Left lung (tissue), 10 donors: ENCODE measurements around the gene TMED10. TPM values are rescaled to one million over a fixed set of nuclear protein-coding genes. Genes with fewer than 3 reads are reported as not detected.

Experiments used
- ATAC-seq: fragments of 200-7000 bp; cut with Tn5 transposase; one replicate; pipeline ENCODE4 v1.9.1; 2020; ENCODE audit warnings: moderate library complexity
- DNase-seq, 4 donors: peaks; one replicate each; pipeline ENCODE4 v3.0.0-alpha.2; 2013 to 2020
- H3K27ac ChIP-seq, 2 donors: fragments of 200-600 bp; sonication (generic) in 1 of 2; one replicate each; pipeline versions ENCODE4 v1.5.0 to v1.8.0; 2020 to 2021
- H3K27me3 ChIP-seq, 2 donors: fragments of 200-600 bp; sonication (generic) in 1 of 2; one replicate each; pipeline versions ENCODE4 v1.5.0 to v1.8.0; 2020 to 2021
- H3K36me3 ChIP-seq, 2 donors: fragments of 200-600 bp; sonication (generic) in 1 of 2; one replicate each; pipeline versions ENCODE4 v1.5.0 to v1.8.0; 2020 to 2021
- H3K4me1 ChIP-seq, 2 donors: fragments of 200-600 bp; one replicate each; pipeline ENCODE4 v1.8.0; 2021
- H3K4me3 ChIP-seq, 2 donors: fragments of 200-600 bp; sonication (generic) in 1 of 2; one replicate each; pipeline versions ENCODE4 v1.5.0 to v1.8.0; 2020 to 2021; ENCODE audit warnings: mild to moderate bottlenecking in 1 of 2
- H3K9me3 ChIP-seq, 2 donors: fragments of 200-600 bp; sonication (generic) in 1 of 2; one replicate each; pipeline versions ENCODE4 v1.5.0 to v1.8.0; 2020 to 2021
- intact Hi-C, 2 donors: fragments of 100-400 bp; cut with DNase I; formaldehyde crosslinking; loops; one replicate each; pipeline versions ENCODE4 v1.11.2 to v1.14.2; 2022
- polyA plus RNA-seq, 6 donors: library from polyadenylated mRNA; unstranded; fragments of 120-200 nt; gene quantifications; one replicate each; pipeline ENCODE4 v1.2.1, GENCODE V29; 2013; ENCODE audit not compliant: insufficient read length in 6 of 6
- total RNA-seq, 2 donors: library from RNA; stranded (reverse); fragmentation: NEBNext Ultra II Directional; extraction: Animal tissue kit (Norgen Biotek cat#: 25700); gene quantifications; one replicate each; pipeline ENCODE4 v1.2.1, GENCODE V29; 2021
- TF ChIP-seq, protein P1 (sequence below), 2 donors: fragments of 200-600 bp; sonication (generic) in 1 of 2; IDR thresholded peaks; one replicate each; pipeline versions ENCODE4 v1.5.0 to v1.8.0; 2021; ENCODE audit warnings: antibody characterized with exemption in 2 of 2
- donor health status: DM: no; HTN: yes; CAD: no.
- donor health status: DM: no; HTN: no; CAD: no.

TMED10 gene
- total and polyA plus RNA-seq, 8 donors, result 171 to 391 (median 197) TPM

- intact Hi-C loops, result no loop called here
- ATAC-seq (no peak), DNase-seq (no peak)
- Histone ChIP-seq H3K4me1 (peaks cover 8 to 33% of the 10 kb centered on the region in 2 donors), H3K27me3 (no peaks in the 10 kb centered on the region), H3K36me3 (no peaks in the 10 kb centered on the region), H3K27ac (no peak overlapping the region), H3K9me3 (no peaks in the 10 kb centered on the region), H3K4me3 (no peak overlapping the region)
- TF ChIP-seq, protein P1, sequence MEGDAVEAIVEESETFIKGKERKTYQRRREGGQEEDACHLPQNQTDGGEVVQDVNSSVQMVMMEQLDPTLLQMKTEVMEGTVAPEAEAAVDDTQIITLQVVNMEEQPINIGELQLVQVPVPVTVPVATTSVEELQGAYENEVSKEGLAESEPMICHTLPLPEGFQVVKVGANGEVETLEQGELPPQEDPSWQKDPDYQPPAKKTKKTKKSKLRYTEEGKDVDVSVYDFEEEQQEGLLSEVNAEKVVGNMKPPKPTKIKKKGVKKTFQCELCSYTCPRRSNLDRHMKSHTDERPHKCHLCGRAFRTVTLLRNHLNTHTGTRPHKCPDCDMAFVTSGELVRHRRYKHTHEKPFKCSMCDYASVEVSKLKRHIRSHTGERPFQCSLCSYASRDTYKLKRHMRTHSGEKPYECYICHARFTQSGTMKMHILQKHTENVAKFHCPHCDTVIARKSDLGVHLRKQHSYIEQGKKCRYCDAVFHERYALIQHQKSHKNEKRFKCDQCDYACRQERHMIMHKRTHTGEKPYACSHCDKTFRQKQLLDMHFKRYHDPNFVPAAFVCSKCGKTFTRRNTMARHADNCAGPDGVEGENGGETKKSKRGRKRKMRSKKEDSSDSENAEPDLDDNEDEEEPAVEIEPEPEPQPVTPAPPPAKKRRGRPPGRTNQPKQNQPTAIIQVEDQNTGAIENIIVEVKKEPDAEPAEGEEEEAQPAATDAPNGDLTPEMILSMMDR (IDR thresholded peaks at IDR 0.05), result no peak
Observed at GRCh38 chr14:75221797-75222196, 45.4 kb upstream of the TMED10 start.

DNA sequence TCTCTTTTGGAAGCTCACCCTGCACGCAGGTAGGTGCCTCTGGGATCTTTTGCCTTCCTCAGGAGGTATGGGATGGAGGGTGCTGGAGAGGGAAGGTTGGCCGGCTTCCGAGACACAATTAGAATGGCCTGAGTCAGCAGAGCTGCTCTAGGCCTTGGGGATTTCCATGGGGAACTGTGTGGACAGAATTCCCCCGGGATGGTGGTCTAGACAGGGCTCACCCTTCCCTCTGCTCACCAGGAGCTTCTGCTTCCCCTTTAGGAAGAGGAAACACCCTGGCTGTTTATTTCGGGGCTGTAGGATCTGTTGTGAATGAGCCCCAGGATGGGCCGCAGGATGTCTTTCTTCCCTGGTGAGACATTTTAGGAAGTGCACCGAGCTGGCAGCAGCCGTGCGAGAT lies 43.7 kb upstream of the TMED10 start:
- no peak overlapping the region for H3K4me3 ChIP-seq
- no peaks in the 10 kb centered on the region for H3K27me3 ChIP-seq
- peaks cover 8 to 33% of the 10 kb centered on the region in 2 donors for H3K4me1 ChIP-seq
- H3K9me3 ChIP-seq, result no peaks in the 10 kb centered on the region
- no peak overlapping the region for H3K27ac ChIP-seq
- DNase-seq (peak in 1 of 4 donors; percentile 35), ATAC-seq (no peak)
- intact Hi-C loops, result no loop called here
- TF ChIP-seq, protein P1 (IDR thresholded peaks at IDR 0.05), result no peak
- no peaks in the 10 kb centered on the region for H3K36me3 ChIP-seq

DNA sequence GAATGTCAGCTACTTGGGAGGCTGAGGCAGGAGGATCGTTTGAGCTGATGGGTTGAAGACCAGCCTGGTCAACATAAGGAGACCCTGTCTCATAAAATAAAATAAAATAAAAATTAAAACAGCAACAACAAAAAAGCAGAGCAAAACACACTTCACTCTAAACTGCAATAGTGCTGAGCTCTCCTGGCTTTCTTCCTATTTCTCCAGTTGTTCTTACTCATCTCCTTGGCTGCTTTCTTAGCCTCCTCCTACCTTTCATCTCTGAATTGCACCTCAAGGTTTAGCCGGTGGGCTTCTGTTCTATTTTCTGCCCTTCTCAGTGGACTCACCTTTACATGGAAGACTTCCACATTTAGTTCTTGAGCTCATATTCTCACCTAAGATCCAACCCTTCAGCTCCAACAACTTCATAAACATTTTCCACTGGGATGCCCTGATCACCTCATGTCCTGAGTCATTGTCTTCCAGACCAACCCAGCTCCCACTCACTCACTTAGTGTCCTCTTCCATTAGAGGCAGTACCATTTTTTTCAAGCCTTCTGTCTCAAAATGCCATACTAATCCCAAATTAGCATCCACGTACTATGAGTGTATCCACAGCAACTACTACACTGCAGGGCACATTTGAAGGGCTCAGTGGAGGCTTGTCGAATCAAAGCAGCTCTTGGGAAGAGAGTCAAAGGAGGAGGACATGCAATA lies 41.2 kb upstream of the TMED10 start:
- Histone ChIP-seq H3K4me1 (peaks cover 0 to 18% of the 10 kb centered on the region in 2 donors), H3K36me3 (no peaks in the 10 kb centered on the region), H3K9me3 (no peaks in the 10 kb centered on the region), H3K4me3 (no peak overlapping the region), H3K27me3 (no peaks in the 10 kb centered on the region), H3K27ac (no peak overlapping the region)
- TF ChIP-seq, protein P1 (IDR thresholded peaks at IDR 0.05), result no peak
- intact Hi-C loops, result no loop called here
- ATAC-seq (no peak), DNase-seq (no peak)

- Histone ChIP-seq H3K4me3 (no peak overlapping the region), H3K27ac (no peak overlapping the region), H3K4me1 (peaks cover 0 to 6% of the 10 kb centered on the region in 2 donors), H3K9me3 (no peaks in the 10 kb centered on the region), H3K36me3 (no peaks in the 10 kb centered on the region), H3K27me3 (no peaks in the 10 kb centered on the region)
- no peak for DNase-seq
- ATAC-seq, result no peak
- intact Hi-C loops, result no loop called here
- TF ChIP-seq, protein P1 (IDR thresholded peaks at IDR 0.05), result no peak
Observed at GRCh38 chr14:75216427-75217006, 40.1 kb upstream of the TMED10 start.

GRCh38 chr14:75215520-75215919 lies 39.1 kb upstream of the TMED10 start:
- intact Hi-C loops, result no loop called here
- Histone ChIP-seq H3K9me3 (no peaks in the 10 kb centered on the region), H3K36me3 (no peaks in the 10 kb centered on the region), H3K27ac (no peak overlapping the region), H3K4me1 (peaks cover 0 to 3% of the 10 kb centered on the region in 2 donors), H3K27me3 (no peaks in the 10 kb centered on the region), H3K4me3 (no peak overlapping the region)
- ATAC-seq (no peak), DNase-seq (no peak)
- TF ChIP-seq, protein P1 (IDR thresholded peaks at IDR 0.05), result no peak
